Trophoblast cell (in vitro differentiated cells and primary cell): Measurements from ENCODE around the gene ECM2.

Source experiments
- DNase-seq, 2 donors: peaks; one replicate each; pipeline ENCODE4 v3.0.0-alpha.2; 2016
- H2AFZ ChIP-seq: 2 replicates; pipeline ENCODE4 v1.6.1; 2013; ENCODE audit warnings: low read length, moderate library complexity, mild to moderate bottlenecking; ENCODE audit not compliant: insufficient read depth, poor library complexity
- H2AK5ac ChIP-seq: 2 replicates; pipeline ENCODE4 v1.6.1; 2013; ENCODE audit warnings: mild to moderate bottlenecking, low read length
- H2BK120ac ChIP-seq: 2 replicates; pipeline ENCODE4 v1.6.1; 2013; ENCODE audit warnings: low read length, mild to moderate bottlenecking, moderate library complexity; ENCODE audit not compliant: insufficient read depth, poor library complexity
- H2BK12ac ChIP-seq: 2 replicates; pipeline ENCODE4 v1.6.1; 2013; ENCODE audit warnings: mild to moderate bottlenecking, low read length, moderate library complexity
- H2BK5ac ChIP-seq: 2 replicates; pipeline ENCODE4 v1.6.1; 2013; ENCODE audit warnings: low read length, low read depth, moderate library complexity, mild to moderate bottlenecking; ENCODE audit not compliant: poor library complexity
- H3K14ac ChIP-seq: 2 replicates; pipeline ENCODE4 v1.6.1; 2013; ENCODE audit warnings: mild to moderate bottlenecking, low read length
- H3K18ac ChIP-seq: 2 replicates; pipeline ENCODE4 v1.6.1; 2013; ENCODE audit warnings: mild to moderate bottlenecking, low read length
- H3K23ac ChIP-seq: 2 replicates; pipeline ENCODE4 v1.6.1; 2013; ENCODE audit warnings: low read length
- H3K27ac ChIP-seq: 2 replicates; pipeline ENCODE4 v1.5.1; 2013; ENCODE audit warnings: low read depth, mild to moderate bottlenecking, inconsistent platforms, low read length, moderate library complexity
- H3K27me3 ChIP-seq: 2 replicates; pipeline ENCODE4 v1.6.1; 2013; ENCODE audit warnings: inconsistent platforms, mild to moderate bottlenecking, low read length, moderate library complexity; ENCODE audit not compliant: insufficient read depth
- H3K36me3 ChIP-seq, 2 experiments: 1 replicate in 1 of 2; 2 replicates in 1 of 2; pipeline ENCODE4 v1.6.1; 2013; ENCODE audit warnings: low read length in 2 of 2, mild to moderate bottlenecking in 2 of 2, moderate library complexity in 1 of 2; ENCODE audit not compliant: insufficient read depth in 2 of 2, control insufficient read depth in 1 of 2
- H3K4ac ChIP-seq: 2 replicates; pipeline ENCODE4 v1.6.1; 2013; ENCODE audit warnings: low read depth, mild to moderate bottlenecking, low read length, moderate library complexity
- H3K4me1 ChIP-seq, 2 experiments: 1 replicate in 1 of 2; 2 replicates in 1 of 2; pipeline ENCODE4 v1.6.1; 2013; ENCODE audit warnings: low read length in 2 of 2, mild to moderate bottlenecking in 2 of 2, moderate library complexity in 1 of 2; ENCODE audit not compliant: insufficient read depth in 2 of 2, control insufficient read depth in 1 of 2
- H3K4me2 ChIP-seq: 2 replicates; pipeline ENCODE4 v1.6.1; 2013; ENCODE audit warnings: inconsistent platforms, mild to moderate bottlenecking, low read length, moderate library complexity
- H3K4me3 ChIP-seq: 2 replicates; pipeline ENCODE4 v1.5.1; 2013; ENCODE audit warnings: mild to moderate bottlenecking, low read depth, low read length, inconsistent platforms
- H3K79me1 ChIP-seq: one replicate; pipeline ENCODE4 v1.6.1; 2013; ENCODE audit warnings: low read length
- H3K79me2 ChIP-seq: 2 replicates; pipeline ENCODE4 v1.6.1; 2013; ENCODE audit warnings: low read length, mild to moderate bottlenecking; ENCODE audit not compliant: control insufficient read depth, insufficient read depth, poor library complexity
- H3K9ac ChIP-seq: 2 replicates; pipeline ENCODE4 v1.6.1; 2013; ENCODE audit warnings: mild to moderate bottlenecking, low read length
- H3K9me3 ChIP-seq: 2 replicates; pipeline ENCODE4 v1.6.1; 2013; ENCODE audit warnings: low read depth, mild to moderate bottlenecking, control low read depth, inconsistent platforms, low read length; ENCODE audit not compliant: insufficient read depth
- H4K12ac ChIP-seq: 2 replicates; pipeline ENCODE4 v1.6.1; 2013; ENCODE audit warnings: low read depth, mild to moderate bottlenecking, low read length, moderate library complexity
- H4K8ac ChIP-seq: 2 replicates; pipeline ENCODE4 v1.6.1; 2013; ENCODE audit warnings: low read depth, mild to moderate bottlenecking, low read length, moderate library complexity
- H4K91ac ChIP-seq: one replicate; pipeline ENCODE4 v1.6.1; 2013; ENCODE audit warnings: low read depth, mild to moderate bottlenecking, low read length, moderate library complexity
- WGBS: extraction: QIAGEN DNeasy Blood & Tissue Kit; methylation state at CpG from one replicate; pipeline ENCODE4 v1.1.7; 2013; ENCODE audit warnings: missing lambda C conversion rate; ENCODE audit not compliant: insufficient read length, insufficient coverage; ENCODE audit errors: extremely low coverage; 5-methylcytosine and 5-hydroxymethylcytosine counted together

Gene ECM2

GRCh38 chr9:92510747-92511146 is 25.0 kb downstream of the ECM2 start:
- Histone ChIP-seq H3K4ac (no peak overlapping the region), H4K12ac (no peak overlapping the region), H4K91ac (no peak overlapping the region), H3K23ac (no peak overlapping the region), H2AFZ (no peak overlapping the region), H3K79me1 (no peaks in the 10 kb centered on the region), H2BK12ac (no peak overlapping the region), H3K27ac (no peak overlapping the region), H3K4me2 (no peak overlapping the region), H3K14ac (no peak overlapping the region), H3K18ac (no peak overlapping the region), H2BK120ac (no peak overlapping the region), H2AK5ac (no peak overlapping the region), H3K9me3 (no peaks in the 10 kb centered on the region), H2BK5ac (no peak overlapping the region), H3K4me3 (no peak overlapping the region), H3K36me3 (no peaks in the 10 kb centered on the region), H3K9ac (no peak overlapping the region), H4K8ac (no peak overlapping the region), H3K27me3 (no peaks in the 10 kb centered on the region), H3K4me1 (peaks cover 0 to 8% of the 10 kb centered on the region in 2 experiments), H3K79me2 (no peaks in the 10 kb centered on the region)
- DNase-seq, result no peak

DNA sequence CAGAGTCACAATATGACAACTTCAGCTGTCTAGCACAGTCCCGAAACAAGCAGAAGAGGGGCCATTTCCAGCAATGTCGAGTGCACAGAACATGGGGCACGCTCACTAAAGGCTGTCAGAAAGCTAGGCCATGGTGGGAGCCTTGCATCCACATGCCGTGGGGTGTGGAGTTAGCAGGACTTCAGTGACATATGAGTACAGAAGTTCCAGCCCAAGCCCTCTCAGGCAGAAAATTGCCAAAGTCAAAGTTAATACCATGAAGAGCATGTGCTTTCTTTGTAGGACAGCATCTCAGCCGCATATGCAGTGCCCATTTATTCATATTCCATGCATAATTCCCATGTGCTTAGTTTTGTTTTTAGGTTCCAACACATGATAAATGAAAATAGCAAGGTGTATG is 26.7 kb downstream of the ECM2 start:
- Histone ChIP-seq H4K91ac (no peak overlapping the region), H3K79me2 (no peaks in the 10 kb centered on the region), H3K9me3 (no peaks in the 10 kb centered on the region), H4K12ac (no peak overlapping the region), H3K23ac (no peak overlapping the region), H3K4ac (no peak overlapping the region), H3K4me3 (no peak overlapping the region), H4K8ac (no peak overlapping the region), H2BK120ac (no peak overlapping the region), H3K36me3 (no peaks in the 10 kb centered on the region), H2AK5ac (no peak overlapping the region), H3K4me2 (no peak overlapping the region), H2AFZ (no peak overlapping the region), H3K14ac (no peak overlapping the region), H3K79me1 (no peaks in the 10 kb centered on the region), H3K27ac (no peak overlapping the region), H2BK5ac (no peak overlapping the region), H3K9ac (no peak overlapping the region), H2BK12ac (no peak overlapping the region), H3K18ac (no peak overlapping the region), H3K4me1 (peaks cover 0 to 8% of the 10 kb centered on the region in 2 experiments), H3K27me3 (no peaks in the 10 kb centered on the region)
- no peak for DNase-seq
- no CpG with 5 or more reads among the region's 5 CpGs for WGBS

- Histone ChIP-seq H2BK5ac (no peak overlapping the region), H3K4me2 (no peak overlapping the region), H3K23ac (no peak overlapping the region), H3K18ac (no peak overlapping the region), H2AFZ (no peak overlapping the region), H4K8ac (no peak overlapping the region), H3K79me1 (no peaks in the 10 kb centered on the region), H3K9me3 (no peaks in the 10 kb centered on the region), H3K4ac (no peak overlapping the region), H2AK5ac (no peak overlapping the region), H3K27me3 (no peaks in the 10 kb centered on the region), H2BK120ac (no peak overlapping the region), H3K27ac (no peak overlapping the region), H4K91ac (no peak overlapping the region), H3K36me3 (no peaks in the 10 kb centered on the region), H2BK12ac (no peak overlapping the region), H3K14ac (no peak overlapping the region), H4K12ac (no peak overlapping the region), H3K9ac (no peak overlapping the region), H3K4me1 (peaks cover 0 to 8% of the 10 kb centered on the region in 2 experiments), H3K4me3 (no peak overlapping the region), H3K79me2 (no peaks in the 10 kb centered on the region)
- no CpG with 5 or more reads among the region's 10 CpGs for WGBS
- DNase-seq, result no peak
Measured at GRCh38 chr9:92508018-92508820, 27.6 kb downstream of the ECM2 start.

GRCh38 chr9:92507496-92507895 is 28.3 kb downstream of the ECM2 start:
- Histone ChIP-seq H2BK12ac (no peak overlapping the region), H3K4ac (no peak overlapping the region)
- WGBS, result no CpG with 5 or more reads among the region's 4 CpGs

More at GRCh38 chr9:92507496-92507895, 28.3 kb downstream of the ECM2 start:
- Histone ChIP-seq H2AFZ (no peak overlapping the region), H2BK5ac (no peak overlapping the region), H3K4me2 (no peak overlapping the region), H4K8ac (no peak overlapping the region), H3K79me2 (no peaks in the 10 kb centered on the region), H3K9me3 (no peaks in the 10 kb centered on the region), H3K79me1 (no peaks in the 10 kb centered on the region), H3K23ac (no peak overlapping the region), H4K12ac (no peak overlapping the region), H2BK120ac (no peak overlapping the region), H3K18ac (no peak overlapping the region), H3K27ac (no peak overlapping the region), H3K4me1 (peaks cover 0 to 8% of the 10 kb centered on the region in 2 experiments), H3K27me3 (no peaks in the 10 kb centered on the region), H3K14ac (no peak overlapping the region), H3K4me3 (no peak overlapping the region), H2AK5ac (no peak overlapping the region), H3K36me3 (no peaks in the 10 kb centered on the region), H3K9ac (no peak overlapping the region), H4K91ac (no peak overlapping the region)
- no peak for DNase-seq
